RKO (cell line): Measurements from ENCODE around the gene AIDA.
"Not testable (repeated sequence)": the region's sequence is repeated elsewhere in the genome, so short reads cannot be mapped to it uniquely, and the experiment has no call there.

Experiments
- DNase-seq: peaks from one replicate; pipeline ENCODE4 v3.0.0-alpha.2; 2016; ENCODE audit warnings: low spot score

Gene AIDA

DNA sequence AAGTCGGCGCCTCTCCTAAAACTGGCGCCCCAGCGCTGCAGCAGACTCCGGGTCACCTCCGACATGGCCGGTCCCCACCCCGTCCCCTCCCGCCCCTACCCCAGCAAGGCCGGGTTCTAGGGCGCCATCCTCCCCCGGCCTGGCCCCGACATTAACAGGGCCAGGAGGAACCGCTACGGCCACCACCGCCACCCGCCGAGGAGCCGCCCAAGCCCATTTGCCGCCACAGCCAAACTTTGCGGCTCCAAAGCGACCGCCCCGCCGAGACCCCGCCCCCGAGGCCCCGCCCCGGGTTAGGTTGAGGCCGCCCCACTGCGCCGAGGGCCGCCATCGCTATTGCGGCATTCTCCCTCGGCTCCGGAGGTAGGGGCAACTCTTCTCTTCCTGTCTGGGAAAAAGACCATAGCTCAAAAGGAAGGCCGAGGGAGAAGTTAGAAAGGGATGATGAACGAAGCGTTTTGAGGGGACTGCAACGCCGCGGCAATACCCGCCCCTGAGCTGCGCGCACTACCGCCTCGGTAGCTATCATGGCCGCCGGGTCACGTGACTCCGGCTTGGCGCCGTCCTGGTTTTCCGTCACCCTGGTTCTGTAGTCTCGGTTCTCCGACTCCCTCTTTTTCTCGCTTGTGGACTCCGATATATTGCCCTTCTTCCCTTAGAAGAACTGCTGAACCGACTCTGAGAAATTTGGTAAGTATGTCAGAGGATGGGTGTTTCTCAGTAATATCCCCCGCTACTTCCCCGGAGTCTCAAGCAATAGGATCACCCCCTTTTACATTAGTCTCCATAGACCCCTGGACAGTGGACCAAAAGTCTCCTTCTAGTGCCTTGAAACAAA, at the start of gene AIDA, which contains the start of gene BROX:
Gene AIDA (minus strand): TSS at position 239 of the 838 bp plus-strand sequence. CDS start 174 bp downstream, at position 65.
Gene BROX (plus strand): TSS at position 312 of the 838 bp plus-strand sequence. CDS start 3,136 bp downstream, outside the sequence.
- DNase-seq = peak; percentile 81

DNA sequence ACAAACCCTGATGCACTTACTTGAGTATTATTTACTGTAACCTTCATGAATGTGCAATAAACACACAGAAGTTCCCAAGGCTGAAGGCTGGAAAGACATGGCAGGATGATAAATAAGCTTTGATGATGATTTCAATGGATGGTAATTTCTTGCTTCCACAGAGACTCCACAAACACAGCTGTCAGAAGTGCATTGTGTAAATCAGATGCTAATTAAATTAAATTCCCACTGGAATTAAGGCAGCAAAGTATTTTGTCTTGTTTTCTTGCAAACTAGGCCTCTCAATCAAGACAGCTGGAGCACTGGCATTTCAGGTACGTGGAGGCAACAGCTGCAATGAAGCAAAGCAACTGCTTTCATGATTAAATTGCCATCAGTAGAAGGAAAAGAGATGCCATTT, 48.8 kb upstream of the AIDA start:
- no peak for DNase-seq

DNA sequence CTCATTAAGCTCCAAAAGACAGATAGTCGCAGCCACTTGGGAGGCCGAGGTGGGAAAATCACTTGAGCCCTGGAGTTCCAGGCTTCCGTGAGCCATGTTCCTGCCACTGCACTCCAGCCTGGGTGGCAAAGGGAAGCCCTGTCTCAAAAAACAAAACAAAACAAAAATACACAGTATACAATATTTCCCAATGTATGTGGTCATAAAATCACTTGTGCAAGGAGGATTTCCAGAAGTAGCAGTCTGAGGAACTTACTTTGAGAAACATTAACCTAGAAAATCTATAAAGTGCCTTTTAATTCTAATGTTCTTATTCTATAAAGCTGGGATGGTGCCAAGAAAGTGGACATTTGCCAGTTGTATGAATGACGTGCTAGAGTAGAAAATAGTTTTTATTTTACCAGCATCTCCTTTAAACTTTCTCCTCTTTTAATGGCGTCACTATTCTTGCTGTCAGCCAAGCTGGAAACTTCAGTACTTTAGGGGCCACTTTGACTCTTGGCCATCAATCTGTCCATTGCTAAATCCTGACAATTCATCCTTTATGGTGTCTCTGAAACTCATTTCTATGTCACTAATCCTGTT, 47.3 kb upstream of the AIDA start:
- no peak for DNase-seq

- DNase-seq = no peak
Observed at GRCh38 chr1:222757646-222758268, 45.5 kb upstream of the AIDA start.

DNA sequence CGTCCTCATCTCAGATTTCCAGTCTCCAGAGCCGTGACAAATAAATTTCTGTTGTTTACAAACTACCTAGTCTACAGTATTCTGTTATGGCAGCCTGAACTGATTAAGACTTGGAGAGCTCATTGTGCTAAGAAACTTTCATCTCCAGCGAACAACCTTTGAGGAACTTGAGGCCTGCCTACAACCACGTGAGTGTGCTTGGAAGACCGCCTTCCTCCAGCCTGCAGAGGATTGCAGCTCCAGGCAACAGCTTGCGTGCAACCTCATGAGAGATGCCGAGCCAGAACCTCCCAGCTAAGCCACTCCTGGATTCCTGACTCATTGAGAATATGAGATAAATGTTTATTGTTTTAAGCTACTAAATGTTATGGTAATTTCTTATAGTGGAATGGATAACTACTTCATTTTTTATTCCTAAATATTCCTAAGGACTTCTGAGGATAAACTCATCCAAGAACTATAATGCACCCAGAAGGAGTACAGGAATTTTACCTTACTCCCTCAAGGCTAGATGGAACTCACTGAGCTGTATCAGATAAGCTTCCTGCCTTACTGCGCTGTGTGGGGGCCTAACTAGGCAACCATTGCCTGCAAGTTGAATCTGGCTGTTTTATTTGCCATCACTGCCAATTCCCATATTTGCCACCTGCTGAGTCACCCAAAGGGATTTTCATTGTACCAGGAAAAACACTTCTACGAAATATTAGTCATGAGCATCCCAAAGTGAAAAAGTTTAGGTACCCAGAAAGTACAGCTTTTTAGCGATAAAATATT, 42.3 kb upstream of the AIDA start:
- no peak for DNase-seq

DNA sequence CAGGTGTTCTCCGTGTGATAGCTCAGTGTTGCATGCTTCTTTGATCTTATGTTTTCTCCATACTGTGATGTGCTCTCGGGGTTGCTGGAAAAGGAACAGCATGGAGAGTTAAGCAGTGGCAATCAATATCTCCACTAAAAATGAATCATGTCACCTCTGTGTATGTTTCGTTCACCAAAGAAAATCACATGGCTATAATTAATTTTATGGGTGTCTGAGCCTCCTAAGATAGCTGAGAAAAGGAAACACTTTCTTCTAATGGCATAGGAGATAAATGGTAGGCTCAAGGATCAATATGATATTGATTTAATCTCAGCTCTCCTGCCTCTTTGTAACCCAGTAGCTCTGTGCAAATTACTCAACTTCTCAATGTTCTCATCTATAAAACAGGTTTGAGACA, 39.0 kb upstream of the AIDA start:
- DNase-seq = no peak

DNA sequence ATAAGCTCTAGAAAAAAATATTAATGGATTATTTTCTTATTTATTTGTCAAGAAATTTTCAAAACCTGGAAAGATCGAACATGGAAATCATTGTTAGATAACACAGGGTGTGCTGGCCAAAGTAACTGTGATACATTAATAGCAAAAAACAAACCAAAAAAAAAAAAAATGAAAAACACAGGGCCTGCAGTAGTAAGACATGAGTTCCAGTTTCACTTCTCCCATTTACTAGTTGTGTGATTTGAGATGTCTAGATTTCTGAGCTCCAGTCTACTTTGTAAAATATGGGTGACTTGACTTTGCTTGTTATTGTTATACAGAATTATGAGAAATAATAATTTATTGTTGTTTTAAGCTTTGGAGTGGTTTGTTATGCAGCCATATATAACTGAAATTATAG, 38.4 kb upstream of the AIDA start:
- DNase-seq = no peak

DNA sequence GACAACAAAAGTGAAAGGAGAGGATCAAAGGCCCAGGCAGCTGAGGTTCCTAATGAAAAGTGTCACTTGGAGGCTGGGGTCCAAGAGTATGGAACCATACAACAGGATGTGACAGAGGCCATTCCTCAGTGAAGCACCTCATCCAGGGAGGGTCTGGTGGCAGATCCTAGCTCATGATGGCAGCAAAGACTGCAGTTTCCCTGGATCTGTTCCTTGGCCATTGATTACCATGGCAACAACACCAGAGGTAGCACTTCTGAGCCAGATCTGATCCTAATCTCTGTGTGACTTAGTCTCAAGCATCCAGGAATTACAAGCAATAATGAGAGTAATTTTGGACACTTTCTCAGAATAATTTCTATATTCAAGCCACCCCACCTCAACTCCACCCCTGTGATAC, 37.6 kb upstream of the AIDA start:
- DNase-seq = no peak

GRCh38 chr1:222741630-222742457, 29.6 kb upstream of the AIDA start:
- DNase-seq = not testable (repeated sequence)

- no peak for DNase-seq
Observed at GRCh38 chr1:222739929-222740328, 27.6 kb upstream of the AIDA start.

GRCh38 chr1:222739465-222739864, 27.2 kb upstream of the AIDA start:
- no peak for DNase-seq

- DNase-seq = no peak
Observed at GRCh38 chr1:222736972-222737371, 24.7 kb upstream of the AIDA start, which contains the start of gene FAM177B. TSS of gene FAM177B (plus strand) at chr1:222737202. CDS start at chr1:222746546, 9,344 bp downstream.

- no peak for DNase-seq
Observed at GRCh38 chr1:222736470-222736869, 24.2 kb upstream of the AIDA start.

DNA sequence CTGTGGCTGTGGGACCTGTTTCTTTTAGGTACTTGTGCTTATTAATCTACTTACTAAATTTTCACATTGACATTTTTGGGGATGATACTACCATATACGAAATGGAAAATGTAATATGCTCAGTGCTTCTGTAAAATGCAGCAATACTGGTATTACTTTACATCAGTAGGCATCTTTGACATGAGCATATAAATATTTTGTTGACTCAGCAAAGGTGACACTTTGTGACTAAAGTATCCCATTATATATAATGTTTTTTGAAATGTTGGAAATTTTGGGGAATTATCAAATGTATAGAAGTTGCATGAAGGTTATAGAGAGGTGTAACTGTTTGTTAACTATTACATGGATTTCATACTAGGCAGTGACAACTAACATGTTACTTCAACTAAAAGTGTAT, 22.4 kb upstream of the AIDA start:
- no peak for DNase-seq

GRCh38 chr1:222732216-222733159, 20.2 kb upstream of the AIDA start:
- no peak for DNase-seq

GRCh38 chr1:222730866-222731265, 18.6 kb upstream of the AIDA start:
- no peak for DNase-seq

- no peak for DNase-seq
Observed at GRCh38 chr1:222728746-222729145, 16.5 kb upstream of the AIDA start.

GRCh38 chr1:222716393-222716792, 4.1 kb upstream of the AIDA start:
- no peak for DNase-seq

DNA sequence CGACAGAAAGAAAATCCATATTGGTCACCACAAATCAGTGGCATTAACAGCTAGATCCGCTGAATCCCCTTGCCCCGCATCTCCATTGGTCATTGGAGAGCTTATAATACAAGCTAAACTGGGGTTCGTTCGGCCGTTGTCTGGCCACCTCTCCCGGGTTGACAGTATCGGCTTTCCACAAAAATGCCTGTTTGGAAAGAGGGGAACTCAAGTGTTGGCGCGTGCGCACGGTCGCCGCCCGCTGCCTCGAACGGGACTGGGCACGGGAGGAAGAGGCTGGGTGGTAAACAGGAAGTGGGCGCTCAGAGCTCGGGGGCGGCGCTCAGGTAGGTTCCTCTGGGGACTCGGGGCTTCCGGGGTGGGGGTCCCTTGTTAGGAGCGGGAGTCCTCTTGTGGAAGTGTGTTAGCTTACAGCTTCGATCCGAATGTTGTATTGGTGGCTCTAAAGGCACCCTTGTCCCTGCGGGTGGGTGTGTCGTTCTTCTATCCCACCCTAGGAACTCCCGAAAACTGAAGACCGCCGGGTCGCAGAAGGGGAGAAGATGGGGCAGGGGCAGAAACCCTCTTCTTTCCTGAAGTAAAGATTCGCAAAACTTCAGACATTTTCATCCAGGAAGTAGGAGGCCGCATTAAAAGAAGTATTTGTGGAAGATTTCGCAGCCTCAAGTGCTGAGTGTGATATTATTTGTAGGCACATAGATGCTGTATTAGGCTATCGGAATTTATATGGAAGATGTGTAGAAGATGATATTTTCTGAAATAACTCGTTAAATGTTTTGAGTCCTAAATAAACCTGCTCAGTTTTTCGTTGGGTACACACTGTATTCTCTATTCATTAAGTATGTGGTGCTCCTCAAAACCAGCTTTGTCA, 1.0 kb upstream of the AIDA start:
- peak; percentile 95 for DNase-seq
